ENCODE data around the gene ZDBF2. TPM values are rescaled to one million over a fixed set of nuclear protein-coding genes. Genes with fewer than 3 reads are reported as not detected.

ZDBF2 gene
- total and polyA plus RNA-seq, 9 of the 15 experiments (the other 6 are each of a cell fraction or from before 2014, with no cell fraction given): 0.01 to 0.04 (median 0.03) TPM; not detected in 3

- TF ChIP-seq RREB1 (CRISPR knock-in tag; IDR thresholded peaks at IDR 0.05) (no peak), ZNF639 (CRISPR knock-in tag; conservative IDR thresholded peaks at IDR 0.05 in 1 of 2, IDR thresholded peaks at IDR 0.05 in 1 of 2) (no peak), ELK3 (CRISPR knock-in tag; IDR thresholded peaks at IDR 0.05) (no peak), HDAC2 (IDR thresholded peaks at IDR 0.05) (no peak), ATF6 (CRISPR knock-in tag; IDR thresholded peaks at IDR 0.05) (no peak), GMEB1 (CRISPR knock-in tag; IDR thresholded peaks at IDR 0.05) (no peak), HNRNPLL (IDR thresholded peaks at IDR 0.05; ENCODE audit: low read depth, low read length, poor library complexity, severe bottlenecking) (no peak)
These were observed 12.7 kb downstream of the ZDBF2 start (continued) for GRCh38 chr2:206287197-206287596.

Data from K562 (cell line).